ENCODE results near the gene PARN. TPM values are rescaled to one million over a fixed set of nuclear protein-coding genes. Genes with fewer than 3 reads are reported as not detected.

PARN gene
- total RNA-seq, 1 experiment from 2014 or later = 56.2 TPM

DNA sequence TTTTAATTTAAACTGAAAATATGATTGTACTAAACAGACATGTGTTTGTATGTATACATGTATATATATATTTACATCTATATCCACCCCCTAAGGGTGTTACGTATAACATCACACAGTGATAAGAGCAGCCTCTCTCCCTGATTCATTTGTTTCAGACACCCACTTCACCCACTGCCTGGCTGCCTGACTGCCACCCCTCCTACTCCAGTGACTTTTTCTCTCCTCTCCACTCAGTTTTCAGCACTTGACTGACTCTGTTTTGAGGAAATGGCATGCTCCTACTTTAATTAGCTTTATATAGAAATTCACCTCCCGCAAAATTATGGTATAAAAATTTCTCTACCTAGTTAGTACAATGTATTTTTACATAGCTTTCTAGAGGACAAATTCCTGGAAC, 22.7 kb upstream of the PARN start:
- H2AFZ ChIP-seq (ENCODE audit: low read length) = no peak overlapping the region
- H3K27me3 ChIP-seq (ENCODE audit: insufficient read depth, low read length) = no peaks in the 10 kb centered on the region
- no peak overlapping the region for H3K18ac ChIP-seq (ENCODE audit: insufficient read length, low read depth, low read length)
- H3K14ac ChIP-seq (ENCODE audit: insufficient read depth, low read length) = no peak overlapping the region
- no CpG with 5 or more reads among the region's 2 CpGs for WGBS (ENCODE audit: extremely low coverage, insufficient read length, low lambda C conversion rate)
- no peak overlapping the region for H3K9ac ChIP-seq (ENCODE audit: extremely low read depth, insufficient read length, low read length)
- H3K79me2 ChIP-seq (ENCODE audit: insufficient read depth, low read length) = no peaks in the 10 kb centered on the region
- H2BK5ac ChIP-seq (ENCODE audit: insufficient read length, low read length) = no peak overlapping the region
- no peak overlapping the region for H4K5ac ChIP-seq (ENCODE audit: insufficient read length, low read depth, low read length)
- H3K56ac ChIP-seq (ENCODE audit: insufficient read length, low read depth, low read length) = no peak overlapping the region
- Mint-ChIP-seq H3K4me1 (no peaks in the 10 kb centered on the region), H3K27ac (peak overlapping the region in 2 of 3 experiments; percentile 64 to 69; a peak in 3 of 7 replicates), H3K27me3 (ENCODE audit: low read depth) (no peaks in the 10 kb centered on the region), H3K36me3 (ENCODE audit: insufficient read depth in 1 of 3, low read depth in 3 of 3) (peaks cover 42 to 74% (median 73%) of the 10 kb centered on the region in 3 experiments; a peak in 6 of 7 replicates), H3K9me3 (no peaks in the 10 kb centered on the region; a peak in 1 of 5 replicates), H3K4me3 (no peak overlapping the region)
- no peak for DNase-seq
- H2BK15ac ChIP-seq (ENCODE audit: low read depth, low read length) = no peak overlapping the region
- H4K20me1 ChIP-seq (ENCODE audit: control insufficient read depth, insufficient read depth, insufficient read length) = no peaks in the 10 kb centered on the region
- no peaks in the 10 kb centered on the region for H3K79me1 ChIP-seq (ENCODE audit: insufficient read depth, low read depth, low read length, poor library complexity, severe bottlenecking)
- no peak overlapping the region for H2BK12ac ChIP-seq (ENCODE audit: insufficient read length, low read depth, low read length)
- H3T11ph ChIP-seq (ENCODE audit: low read length) = no peak overlapping the region
- no peak overlapping the region for H3K4me2 ChIP-seq (ENCODE audit: insufficient read depth, insufficient read length, low read length)
- H2BK20ac ChIP-seq (ENCODE audit: low read depth, low read length, poor library complexity, severe bottlenecking) = no peak overlapping the region
- no peak overlapping the region for H2BK120ac ChIP-seq (ENCODE audit: low read depth, low read length, poor library complexity, severe bottlenecking)
- H3K4ac ChIP-seq (ENCODE audit: low read depth, low read length) = no peak overlapping the region
- TF ChIP-seq CTCF (conservative IDR thresholded peaks at IDR 0.05) = no peak
- no peak overlapping the region for H4K91ac ChIP-seq (ENCODE audit: insufficient read length, low read depth, low read length)
- no peak overlapping the region for H4K8ac ChIP-seq (replicated peaks; ENCODE audit: insufficient read length, low read depth, low read length)
- no peak overlapping the region for H3K27ac ChIP-seq (ENCODE audit: insufficient read length, low read depth, low read length)
- no peaks in the 10 kb centered on the region for H3K9me3 ChIP-seq (ENCODE audit: control insufficient read depth, low read depth, low read length)
- H3K23ac ChIP-seq (ENCODE audit: insufficient read length, low read depth, low read length) = no peak overlapping the region
- no peaks in the 10 kb centered on the region for H3K4me1 ChIP-seq (ENCODE audit: insufficient read depth, low read length)
- H3K23me2 ChIP-seq (ENCODE audit: insufficient read length, low read depth, low read length, poor library complexity, severe bottlenecking) = no peaks in the 10 kb centered on the region
- H2AK5ac ChIP-seq (ENCODE audit: insufficient read length, low read length) = no peak overlapping the region
